Astrocyte of the spinal cord (primary cell): ENCODE measurements around the gene SP4.

Experiments used
- DNase-seq: peaks from one replicate; pipeline ENCODE4 v3.0.0; 2011; ENCODE audit warnings: low read depth, low spot score
- H3K4me3 ChIP-seq: 2 replicates; pipeline ENCODE4 v1.5.1; 2011; ENCODE audit warnings: low read depth, mild to moderate bottlenecking, low read length, moderate library complexity
- CTCF ChIP-seq: IDR thresholded peaks from 2 replicates; pipeline ENCODE4 v1.5.1; 2012; ENCODE audit warnings: low read depth, mild to moderate bottlenecking, low read length, inconsistent platforms
- in situ Hi-C: cut with HindIII; loops from 2 replicates; pipeline ENCODE4 v1.10.0; 2017; ENCODE audit warnings: low sequenced_read_pairs

Gene SP4

GRCh38 chr7:21504021-21504420 is 76.1 kb downstream of the SP4 start:
- H3K4me3 ChIP-seq = no peak overlapping the region
- DNase-seq = no peak
- in situ Hi-C loops = no loop called here
- no peak for TF ChIP-seq CTCF

DNA sequence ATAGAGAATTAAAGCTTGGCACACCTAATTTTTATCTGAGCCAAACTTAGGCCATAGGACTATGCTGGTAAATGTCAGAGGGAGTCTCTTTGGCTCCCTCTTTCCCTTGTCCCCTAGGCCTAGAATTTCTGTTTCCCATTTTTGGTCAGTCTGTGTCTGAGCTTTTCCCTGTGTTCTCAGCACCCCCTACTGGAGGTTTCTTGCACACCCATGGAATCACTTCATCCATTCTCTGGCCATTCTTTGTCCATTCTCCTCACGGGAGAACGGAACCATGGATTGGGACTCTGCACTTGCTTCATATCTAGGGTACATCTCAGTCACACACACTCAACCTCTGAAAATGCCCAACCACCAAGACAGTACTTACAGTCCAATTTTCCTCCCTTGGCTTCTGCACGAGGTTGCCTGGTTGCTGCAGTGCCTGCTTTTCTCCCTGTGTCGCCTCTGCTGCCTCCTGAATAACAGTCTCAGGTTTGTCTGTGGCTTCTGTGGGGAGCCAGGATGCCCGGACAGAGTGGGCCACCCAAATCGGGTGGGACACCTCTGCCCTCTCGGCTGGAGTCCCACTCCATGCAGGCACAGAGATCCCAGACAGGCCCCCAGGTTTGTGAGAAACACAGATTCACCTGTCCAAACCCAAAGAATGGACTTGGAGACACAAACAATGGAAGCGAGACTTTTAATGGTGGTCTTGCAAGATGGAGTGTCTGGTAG is 79.9 kb downstream of the SP4 start:
- peak; percentile 74 for TF ChIP-seq CTCF
- DNase-seq = peak; percentile 16
- in situ Hi-C loops = no loop called here
- no peak overlapping the region for H3K4me3 ChIP-seq

- H3K4me3 ChIP-seq = no peak overlapping the region
- in situ Hi-C loops = no loop called here
- TF ChIP-seq CTCF = no peak
- DNase-seq = no peak
Observed at GRCh38 chr7:21508538-21508937, 80.7 kb downstream of the SP4 start.

GRCh38 chr7:21514062-21514461 is 86.2 kb downstream of the SP4 start:
- TF ChIP-seq CTCF = no peak
- in situ Hi-C loops = no loop called here
- no peak overlapping the region for H3K4me3 ChIP-seq
- no peak for DNase-seq

DNA sequence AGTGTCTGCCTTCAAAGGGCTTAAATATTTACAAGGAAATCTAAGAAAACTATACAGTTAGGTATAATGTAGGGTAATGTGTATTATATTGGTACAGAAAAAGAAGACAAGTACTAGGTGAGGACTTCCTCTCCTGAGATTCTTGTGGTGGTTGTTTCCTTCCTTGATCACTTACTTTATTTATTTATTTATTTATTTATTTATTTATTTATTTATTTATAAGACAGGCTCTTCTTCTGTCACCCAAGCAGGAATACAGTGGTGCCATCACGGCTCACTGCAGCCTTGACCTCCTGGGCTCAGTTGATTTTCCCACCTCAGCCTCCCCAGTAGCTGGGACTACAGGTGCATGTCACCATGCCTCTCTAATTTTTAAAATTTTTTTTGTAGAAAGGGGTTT is 96.8 kb downstream of the SP4 start:
- TF ChIP-seq CTCF = no peak
- no peak for DNase-seq
- in situ Hi-C loops = no loop called here
- no peak overlapping the region for H3K4me3 ChIP-seq

DNA sequence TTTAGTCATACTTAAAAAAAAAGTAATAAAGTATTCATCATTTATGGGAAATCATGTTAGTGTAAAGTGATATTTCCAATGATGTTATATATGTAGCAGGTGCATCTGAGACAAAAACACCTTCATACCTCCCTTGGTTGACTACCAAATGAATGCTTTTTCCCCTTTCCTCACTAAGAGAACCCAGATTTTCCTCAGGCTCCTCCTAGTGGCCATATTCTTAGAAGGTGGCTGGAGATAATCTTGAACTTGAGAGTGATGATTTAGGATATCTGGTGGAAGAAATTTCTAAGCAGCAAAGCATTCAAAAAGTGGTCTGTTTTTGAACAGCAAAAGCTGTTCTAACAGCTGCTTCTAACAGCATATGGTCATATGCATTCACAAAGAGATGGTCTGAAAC is 98.1 kb downstream of the SP4 start:
- in situ Hi-C loops = no loop called here
- DNase-seq = no peak
- TF ChIP-seq CTCF = peak; percentile 45
- no peak overlapping the region for H3K4me3 ChIP-seq
